Stimulated activated CD4-positive, alpha-beta T cell treated with anti-CD3 and anti-CD28 coated beads, Interleukin-2, amount 100 ng/mL, for 4 hours (primary cell): Measurements from ENCODE around the gene SERBP1.
A peak's percentile ranks its signal among the peaks of the same experiment; 100 is the strongest.
"Not testable (repeated sequence)": the region's sequence is repeated elsewhere in the genome, so short reads cannot be mapped to it uniquely, and the experiment has no call there.

Source experiments
- DNase-seq: peaks from one replicate; pipeline ENCODE4 v3.0.0-alpha.2; 2020; ENCODE audit warnings: low read depth

The SERBP1 gene

DNA sequence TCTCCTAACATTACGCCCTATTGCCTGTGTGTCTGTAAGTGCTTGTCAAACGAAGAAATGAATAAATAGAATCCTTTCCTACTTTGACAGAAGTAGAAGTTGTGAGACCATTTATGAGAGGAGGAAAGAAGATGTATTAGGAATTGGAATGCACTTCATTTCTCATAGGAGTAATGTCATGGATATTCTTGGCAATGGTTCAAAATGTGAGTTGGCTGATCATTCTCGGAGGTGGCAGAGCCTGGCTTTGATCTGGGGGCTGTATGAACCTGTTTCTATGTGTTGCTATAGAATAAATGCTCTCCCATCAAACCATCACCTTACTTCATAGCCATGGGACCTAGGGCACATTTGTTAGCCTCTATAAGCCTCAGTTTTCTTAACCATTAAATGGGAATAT lies 10.1 kb upstream of the SERBP1 start:
- no peak for DNase-seq

DNA sequence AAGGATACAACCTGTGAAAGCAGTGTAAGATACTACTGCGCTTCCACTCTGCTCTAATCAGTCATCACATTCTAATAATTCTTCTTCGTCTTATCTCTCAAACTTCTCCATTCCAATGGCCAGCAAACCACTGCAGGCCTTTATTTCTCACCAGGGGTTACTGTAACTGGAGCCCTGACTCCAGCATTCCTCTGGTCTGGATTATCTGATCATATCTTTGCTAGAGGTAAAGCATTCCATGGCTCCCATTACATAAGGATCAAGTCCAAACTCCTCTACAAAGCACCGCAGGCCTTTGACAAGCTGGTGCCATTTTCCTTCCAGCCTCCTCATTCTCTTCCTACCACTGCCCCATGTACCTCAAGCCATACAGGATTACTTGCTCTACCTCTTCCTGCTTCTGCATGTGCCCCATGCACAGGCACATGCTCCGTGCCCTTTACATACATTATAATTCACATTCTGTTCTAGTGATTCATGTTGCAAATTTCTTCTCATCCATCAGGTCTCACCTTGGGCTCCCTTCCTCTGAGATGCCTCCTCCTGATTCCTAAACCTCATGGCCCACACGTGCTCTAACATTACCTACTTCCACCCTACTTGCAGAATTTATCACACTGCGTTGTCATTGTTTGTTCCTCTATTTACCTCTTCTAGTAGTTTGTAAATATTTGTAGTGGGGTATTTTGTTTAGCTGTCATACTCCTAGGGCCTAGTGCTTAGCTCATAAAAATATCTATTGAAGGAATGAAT lies 9.3 kb upstream of the SERBP1 start:
- DNase-seq: no peak

DNA sequence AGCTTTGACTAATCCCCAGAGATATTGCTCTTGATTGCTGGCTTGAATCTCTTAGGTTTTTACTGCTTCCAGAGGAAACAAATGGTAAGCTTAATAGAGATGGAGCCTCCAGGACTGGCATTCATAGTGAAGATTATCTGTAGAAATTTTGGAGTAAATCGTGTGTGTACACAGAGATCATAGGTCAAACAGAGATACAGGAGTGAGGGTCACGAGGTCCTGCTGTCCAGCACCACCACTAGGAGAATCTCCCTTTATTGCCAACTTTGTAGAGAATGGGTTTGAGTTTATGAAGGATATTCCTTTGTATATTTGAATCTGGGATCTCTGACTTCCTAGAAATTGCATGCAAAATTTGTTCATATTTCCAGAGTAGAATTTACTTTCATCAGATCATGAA lies 7.8 kb upstream of the SERBP1 start:
- no peak for DNase-seq

DNA sequence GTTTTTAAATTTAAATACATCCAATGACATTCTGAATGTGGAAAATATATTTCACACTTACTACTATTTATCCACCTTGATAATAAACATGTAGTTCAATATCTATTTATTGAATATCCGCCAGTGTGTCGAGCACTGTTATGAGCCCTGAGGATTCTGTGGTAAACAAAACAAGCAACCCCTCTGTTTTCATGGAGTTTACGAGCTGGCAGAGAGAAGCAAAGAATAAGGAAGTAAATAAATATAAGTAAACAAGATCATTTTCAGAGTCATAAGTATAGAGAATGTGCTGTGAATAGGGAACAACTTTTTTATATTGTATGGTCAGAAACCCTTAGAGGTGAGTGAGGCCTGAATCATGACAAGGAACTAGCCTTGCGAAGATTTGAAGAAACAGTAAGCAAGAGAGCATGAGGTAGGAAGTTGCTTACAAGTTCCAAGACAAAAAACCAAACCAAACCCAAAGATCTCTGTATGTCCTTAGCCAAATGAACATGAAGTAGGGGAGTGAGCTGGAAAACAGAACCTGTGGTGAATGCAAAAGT lies 6.4 kb upstream of the SERBP1 start:
- DNase-seq: no peak

DNA sequence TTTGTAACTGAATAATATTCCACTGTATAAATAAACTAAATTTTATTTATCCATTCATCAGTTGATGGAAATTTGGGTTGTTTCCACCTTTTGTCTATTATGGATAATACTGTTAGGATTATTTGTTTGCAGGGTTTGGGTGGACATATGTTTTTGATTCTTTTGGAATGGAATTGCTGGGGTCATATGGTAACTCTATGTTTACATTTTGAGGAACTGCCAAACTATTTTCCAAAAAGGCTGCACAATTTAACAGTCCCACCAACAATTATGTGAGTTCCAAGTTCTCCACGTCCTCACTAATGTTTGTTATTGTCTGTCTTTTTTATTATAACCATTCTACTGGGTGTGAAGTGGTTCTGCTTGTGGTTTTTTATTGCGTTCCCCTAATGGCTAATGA lies 4.3 kb upstream of the SERBP1 start:
- DNase-seq: no peak

DNA sequence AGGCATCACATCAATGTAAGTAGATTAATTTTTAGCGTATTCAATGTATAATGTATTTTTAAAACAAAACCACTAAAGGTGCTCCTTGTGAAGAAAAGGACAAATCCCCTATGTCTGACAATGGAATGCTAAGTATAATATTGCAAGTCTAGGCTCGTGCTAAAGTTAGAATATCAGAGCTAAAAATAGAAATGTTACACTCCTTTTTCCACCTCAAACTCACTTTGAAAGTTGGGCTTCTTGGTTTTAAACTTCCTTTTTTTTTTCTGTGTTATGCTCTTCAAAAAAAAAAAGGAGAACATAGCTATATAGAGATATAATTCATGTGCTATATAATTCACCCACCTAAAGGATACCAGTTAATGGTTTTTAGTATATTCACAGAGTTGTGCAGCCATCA lies 3.6 kb upstream of the SERBP1 start:
- DNase-seq: no peak

DNA sequence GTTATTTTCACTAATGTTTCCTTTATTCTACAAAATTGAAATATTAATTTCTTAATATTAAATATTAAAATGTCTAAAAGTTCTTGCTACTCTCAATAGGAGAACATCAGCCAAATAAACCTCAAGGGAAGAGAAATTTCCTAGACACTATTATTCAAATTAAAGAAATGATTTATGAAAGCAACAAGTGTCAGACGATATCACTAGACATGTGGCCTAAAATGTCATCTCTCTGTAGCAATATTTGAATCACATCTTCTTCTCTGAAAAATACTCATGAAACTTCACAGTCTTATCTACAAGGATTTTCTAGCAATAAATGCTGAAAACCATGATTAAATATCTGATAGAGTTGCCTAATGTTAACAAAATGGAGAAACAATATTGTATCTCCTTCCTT lies 2.5 kb upstream of the SERBP1 start:
- no peak for DNase-seq

DNA sequence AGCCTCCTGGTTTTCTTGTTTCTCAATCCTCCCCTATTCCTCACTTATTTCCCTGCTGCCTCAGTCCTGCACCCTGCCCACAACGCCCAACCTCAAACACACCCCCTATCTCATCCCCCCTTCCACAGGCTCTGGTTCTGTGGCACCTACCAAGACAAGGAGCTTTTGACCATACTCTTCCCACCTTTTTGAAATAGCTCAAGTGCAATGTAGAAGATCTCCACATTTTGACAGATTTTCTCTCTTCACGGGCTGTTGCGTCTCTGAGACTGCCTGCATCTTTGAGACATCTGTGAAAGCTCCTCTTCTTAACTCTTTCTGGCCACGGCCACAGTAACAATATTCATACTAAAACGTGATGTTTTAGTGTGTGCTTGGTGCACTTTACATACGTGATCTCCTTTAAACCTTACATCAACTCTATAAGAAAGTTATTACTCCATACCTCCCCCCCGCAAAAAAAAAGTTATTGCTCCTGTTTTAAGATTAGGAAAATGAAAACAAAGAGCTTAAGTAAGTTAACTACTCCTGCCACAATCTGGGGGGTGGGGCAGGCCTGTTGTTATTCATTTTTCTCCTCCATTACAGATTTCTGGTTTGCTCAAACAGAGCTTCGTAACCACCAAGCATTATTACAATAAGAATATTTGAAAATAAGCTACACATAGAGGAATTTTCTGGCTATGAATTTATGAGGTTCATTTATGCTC lies 1.8 kb upstream of the SERBP1 start:
- DNase-seq: no peak

DNA sequence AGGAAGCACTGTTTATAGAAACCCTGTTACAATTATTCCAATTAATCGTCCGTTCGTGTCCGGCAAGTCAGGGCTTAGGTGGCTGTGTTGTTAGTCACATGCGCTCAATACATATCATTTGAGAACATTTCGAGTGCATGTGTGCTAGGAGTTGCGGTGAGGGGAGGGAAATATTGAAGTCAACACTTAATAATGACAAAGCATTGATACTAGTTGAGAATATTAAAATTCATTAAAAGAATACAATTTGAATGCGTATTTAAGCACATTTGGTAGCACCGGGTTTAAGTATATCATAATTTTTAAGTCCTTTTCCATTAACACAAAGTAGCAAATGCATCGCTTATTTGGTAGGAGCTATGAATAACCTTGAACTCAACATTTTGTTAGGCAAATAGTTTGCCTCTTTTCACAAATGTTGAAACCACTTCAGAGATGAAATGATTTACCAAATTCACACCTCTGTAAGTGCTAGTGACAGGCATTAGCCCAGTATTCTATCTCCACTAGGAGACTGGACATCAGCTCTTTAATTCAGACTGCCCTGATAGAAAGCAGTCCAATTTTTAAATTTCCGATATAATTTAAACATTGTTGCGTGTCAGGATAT lies 1.1 kb upstream of the SERBP1 start:
- DNase-seq: no peak

DNA sequence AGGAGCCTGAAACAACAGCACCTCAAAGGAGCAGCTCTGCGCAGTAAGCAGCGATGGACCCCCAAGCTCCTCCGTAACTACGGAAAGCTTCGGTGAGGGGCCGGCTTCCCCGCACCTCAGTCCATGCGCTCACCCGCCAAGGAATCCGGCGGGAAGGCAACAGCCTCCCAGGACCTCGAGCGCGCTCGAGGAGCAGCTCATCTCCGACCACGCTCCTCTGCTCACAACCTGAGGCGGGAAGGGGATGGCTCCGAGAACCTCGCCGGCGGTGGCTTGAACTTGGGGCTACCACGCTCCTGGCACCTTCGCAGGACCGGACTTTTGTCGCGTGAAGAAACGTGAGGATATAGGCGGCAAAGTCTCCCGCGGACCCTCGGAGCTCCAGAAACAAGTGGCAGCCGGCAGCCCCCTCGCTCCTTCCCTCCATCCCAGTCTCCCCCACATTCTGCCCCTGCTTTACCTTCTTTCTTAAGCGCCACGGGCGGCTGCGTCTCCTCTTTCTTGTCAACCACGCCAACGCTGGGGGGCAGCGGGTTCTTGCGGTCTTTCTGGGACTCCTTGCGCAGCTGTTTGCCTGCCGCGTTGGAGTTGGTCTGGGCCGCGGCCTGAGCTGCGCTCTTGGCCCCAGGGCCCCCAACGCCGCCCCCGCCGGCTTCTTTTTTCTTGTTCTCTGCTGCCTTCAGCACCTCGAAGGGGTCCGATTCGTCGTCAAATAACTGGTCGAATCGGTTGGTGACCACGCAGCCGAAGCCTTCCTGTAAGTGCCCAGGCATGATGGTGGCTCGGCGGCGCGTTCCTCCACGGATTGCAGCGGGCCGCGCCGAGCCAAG lies 459 bp downstream of the SERBP1 start:
- DNase-seq: peak; percentile 15

DNA sequence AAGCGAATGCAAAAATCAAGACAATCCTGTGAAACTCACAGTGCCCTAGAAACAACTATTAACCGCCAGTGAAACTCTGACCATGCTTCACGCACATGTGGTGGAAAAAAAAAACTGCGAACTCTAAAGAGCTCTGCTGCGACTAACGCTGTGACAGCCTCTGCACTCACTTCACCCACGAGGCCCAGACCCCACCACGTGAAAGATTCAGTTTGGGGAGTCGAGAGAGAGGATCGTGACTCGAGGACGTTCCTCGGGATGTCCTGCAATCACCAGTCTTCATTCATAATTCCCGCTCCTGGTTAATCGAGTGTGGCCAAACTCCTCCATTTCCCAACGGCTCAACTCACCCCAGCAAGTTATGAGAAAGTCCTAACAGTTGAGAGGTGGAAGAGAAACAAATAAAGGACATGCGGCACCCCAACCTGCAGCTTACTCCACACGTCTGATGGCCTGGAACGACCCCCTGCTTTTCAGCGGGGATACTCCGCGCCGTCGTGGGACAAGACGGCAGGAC lies 1.1 kb downstream of the SERBP1 start:
- peak; percentile 67 for DNase-seq

DNA sequence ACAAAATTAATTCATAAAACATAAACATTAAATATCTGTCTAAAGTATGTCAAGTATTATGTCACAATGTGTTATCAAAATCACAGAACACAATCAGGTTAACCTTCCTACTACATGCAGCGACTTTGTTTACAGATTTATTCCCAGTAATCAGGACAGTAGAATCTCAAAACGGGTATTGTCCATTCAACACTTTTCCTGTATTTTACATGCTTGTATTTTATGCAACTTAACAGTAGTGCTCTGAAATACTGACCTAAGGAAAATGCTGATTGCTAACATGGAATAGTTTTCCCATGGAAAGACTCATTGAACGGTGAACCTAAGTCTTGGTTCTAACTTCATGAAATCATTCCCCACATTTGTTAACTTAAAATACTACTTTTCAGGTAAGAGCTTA lies 2.3 kb downstream of the SERBP1 start:
- no peak for DNase-seq

DNA sequence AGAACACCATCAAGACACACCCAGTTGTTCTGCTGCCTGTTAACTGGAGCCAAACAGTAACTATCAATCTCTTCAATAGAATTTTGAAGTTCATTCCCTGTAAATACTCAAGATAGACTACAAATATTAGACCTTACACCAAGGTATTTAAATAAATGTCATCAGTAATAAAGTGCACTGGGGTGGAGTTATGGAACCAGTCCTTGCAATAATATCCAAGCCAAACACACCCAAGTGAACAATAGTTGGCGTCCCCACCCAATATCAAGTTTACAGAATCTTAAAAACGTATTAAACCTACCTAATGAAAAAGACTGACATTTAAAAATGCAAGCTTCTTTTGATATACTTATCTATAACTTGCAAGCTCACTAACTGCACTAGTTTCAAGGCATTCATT lies 2.7 kb downstream of the SERBP1 start:
- DNase-seq: no peak

DNA sequence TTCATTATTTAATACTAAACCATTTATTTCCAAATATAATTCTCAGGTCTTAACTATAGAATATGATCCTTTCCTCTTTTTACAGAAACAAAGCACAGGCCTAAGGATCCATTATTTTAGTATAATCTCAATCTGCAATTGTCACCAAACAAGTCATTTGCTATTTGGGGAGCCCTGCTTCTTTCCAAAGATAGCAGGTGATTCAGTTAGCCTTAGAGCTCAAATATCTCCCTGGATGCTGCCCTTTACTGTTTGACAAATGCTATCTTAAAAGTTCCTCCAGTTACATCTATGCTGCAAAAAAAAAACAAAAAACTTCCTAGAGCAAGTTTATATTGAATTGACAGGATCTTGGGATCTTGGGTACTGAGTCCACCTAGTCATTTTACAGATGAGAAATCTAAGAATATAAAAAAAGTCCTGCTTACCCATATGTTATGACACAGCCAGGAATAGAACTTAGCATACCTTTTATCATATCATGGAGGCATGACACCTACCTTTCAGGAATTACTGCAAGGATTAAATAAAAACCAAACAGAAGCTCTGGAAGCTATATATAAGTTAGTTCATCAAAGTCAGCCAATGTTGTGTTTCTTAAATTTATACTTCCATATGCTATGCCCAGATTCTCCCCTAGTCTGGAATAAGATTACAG lies 9.2 kb downstream of the SERBP1 start:
- no peak for DNase-seq

DNA sequence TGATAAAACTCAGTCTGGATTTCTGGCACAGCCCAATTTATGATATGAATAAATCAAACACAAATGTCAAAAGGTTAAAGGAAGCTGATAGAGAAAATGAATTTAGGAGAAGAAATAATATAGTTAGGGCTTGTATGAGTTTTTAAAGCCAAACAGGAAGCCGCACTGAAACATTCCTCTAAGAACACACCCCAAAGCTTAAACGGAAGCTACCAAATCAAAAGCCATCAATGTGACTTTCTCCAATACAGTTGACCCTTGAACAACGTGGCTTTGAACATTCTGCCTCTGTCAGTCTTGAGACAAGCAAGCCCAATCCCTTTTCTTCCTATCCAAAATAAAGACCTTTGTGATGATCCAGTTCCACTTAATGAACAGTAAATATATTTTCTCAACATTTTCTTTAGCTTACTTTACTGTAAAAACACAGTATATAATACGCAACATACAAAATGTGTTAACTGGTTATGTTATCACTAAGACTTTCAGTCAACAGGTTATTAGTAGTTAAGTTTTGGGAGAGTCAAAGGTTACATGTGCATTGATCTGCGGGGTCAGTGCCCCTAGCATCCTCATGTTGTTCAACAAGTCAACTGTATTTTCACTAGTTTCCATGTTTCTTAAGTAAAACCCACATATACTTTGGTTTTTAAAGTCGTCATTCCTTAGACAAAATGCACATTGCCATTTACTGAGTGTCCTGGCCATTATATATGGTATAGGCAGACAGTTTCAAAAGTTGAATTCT lies 11.2 kb downstream of the SERBP1 start:
- no peak for DNase-seq

DNA sequence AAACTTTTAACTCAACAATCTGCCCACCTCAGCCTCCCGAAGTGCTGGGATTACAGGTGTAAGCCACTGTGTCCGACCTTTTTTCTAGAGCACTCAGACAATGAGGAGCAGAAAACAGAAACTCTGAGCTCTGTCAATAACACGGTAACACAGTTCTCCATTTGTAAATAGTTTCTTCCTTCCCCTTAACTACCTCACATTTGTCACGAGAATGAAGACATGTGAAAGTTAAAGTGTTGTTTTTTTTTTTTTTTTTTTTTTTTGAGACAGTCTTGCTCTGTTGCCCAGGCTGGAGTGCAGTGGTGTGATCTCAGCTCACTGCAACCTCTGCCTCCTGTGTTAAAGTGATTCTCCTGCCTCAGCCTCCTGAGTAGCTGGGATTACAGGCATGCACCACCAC lies 12.5 kb downstream of the SERBP1 start:
- DNase-seq: not testable (repeated sequence)

DNA sequence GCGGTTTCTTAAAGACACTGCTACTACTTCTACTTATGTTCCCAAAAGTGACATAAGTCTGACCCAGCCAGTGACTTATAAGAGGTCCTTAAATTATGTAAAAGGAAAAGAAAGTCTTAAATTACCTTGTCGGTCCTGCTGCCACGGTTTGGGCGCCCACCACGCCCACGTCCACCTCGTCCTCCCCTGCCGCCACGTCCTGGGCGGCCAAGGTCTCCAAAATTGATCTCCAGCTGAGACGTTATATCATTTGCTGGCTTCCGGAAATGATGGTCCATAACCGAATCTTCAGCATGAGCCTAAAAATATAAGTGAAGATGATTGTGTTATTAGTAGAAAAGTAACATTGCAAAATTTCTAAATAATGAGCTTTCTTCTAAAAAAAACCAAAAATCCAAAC lies 15.2 kb downstream of the SERBP1 start:
- no peak for DNase-seq

DNA sequence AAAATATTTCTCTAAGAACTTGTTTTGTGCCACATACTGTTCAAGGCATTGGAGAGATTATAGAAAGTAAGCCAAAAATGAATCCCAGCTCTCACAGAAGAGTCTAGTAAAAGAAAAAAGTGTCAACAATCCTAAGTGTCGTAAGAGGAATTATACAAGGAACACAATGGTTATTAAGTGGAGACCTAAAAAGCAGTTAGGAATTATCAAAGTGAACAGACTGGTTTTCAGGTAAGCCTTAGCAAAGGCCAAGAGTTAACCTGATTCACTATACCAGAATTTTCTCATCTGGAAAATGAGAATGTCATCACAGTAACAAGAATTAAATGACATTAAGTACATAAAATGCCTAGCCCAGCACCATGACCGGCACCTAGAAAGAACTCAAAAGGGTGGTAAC lies 15.6 kb downstream of the SERBP1 start:
- no peak for DNase-seq

DNA sequence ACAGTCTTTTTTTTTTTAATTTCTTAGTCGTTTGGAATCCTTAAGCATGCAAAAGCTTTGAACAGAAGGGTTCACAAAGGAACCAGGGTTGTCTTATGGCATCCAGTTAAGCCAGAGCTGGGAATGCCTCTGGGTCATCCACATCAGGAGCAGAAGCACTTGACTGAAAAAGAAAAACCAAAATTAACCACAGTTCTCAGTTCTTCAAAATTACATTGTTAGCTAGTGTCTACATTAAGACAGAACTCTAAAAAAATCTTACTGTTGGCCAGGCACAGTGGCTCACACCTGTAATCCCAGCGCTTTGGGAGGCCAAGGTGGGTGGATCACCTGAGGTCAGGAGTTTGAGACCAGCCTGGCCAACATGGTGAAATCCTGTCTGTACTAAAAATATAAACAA lies 17.1 kb downstream of the SERBP1 start:
- not testable (repeated sequence) for DNase-seq

DNA sequence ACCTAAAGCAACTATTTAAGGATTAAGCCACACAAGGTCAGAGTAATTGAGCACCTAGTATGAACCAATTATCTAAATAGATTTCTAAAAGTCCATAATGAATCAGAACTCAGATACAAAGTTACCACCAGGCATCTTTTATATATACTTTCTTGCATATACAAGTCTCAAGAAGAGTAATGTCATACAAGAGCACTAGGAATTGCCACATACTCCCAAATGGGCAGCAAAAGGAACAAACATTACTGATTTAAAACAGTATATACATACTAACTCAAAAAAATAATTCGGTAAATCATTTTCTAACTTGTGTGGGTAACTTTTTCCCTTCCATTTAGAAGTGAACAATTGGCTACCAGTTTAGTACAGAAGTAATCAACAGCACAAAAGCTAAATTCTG lies 22.1 kb downstream of the SERBP1 start:
- no peak for DNase-seq

DNA sequence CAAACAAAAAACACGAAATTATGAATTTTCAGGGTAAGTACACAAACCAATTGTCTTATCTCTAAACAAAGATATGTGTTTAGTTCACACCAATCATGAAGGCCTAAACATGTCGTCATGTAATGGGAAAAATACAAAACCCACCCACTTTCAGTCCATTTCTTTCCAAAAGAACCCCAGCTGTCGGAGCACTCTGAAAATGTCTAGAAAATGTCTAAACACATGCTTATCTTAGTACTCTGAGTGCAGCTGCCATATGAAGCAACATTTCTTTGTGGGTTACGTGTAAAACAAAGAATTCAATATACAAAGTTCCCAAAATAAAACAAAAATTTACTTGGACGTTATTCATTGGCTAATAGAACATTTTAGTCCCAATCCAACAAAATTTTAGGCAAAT lies 22.7 kb downstream of the SERBP1 start:
- DNase-seq: no peak
